Adrenal gland (tissue), 5 donors: Measurements from ENCODE around the gene ATXN7.

Experiments
- CTCF ChIP-seq, 6 experiments: fragments of 450-650 bp in 4 of 6; fragments of 200-600 bp in 2 of 6; sonication (generic) in 1 of 6; IDR thresholded peaks; 1 replicate in 5 of 6; 2 replicates in 1 of 6; pipeline versions ENCODE4 v1.5.1 to v1.8.0; 2016 to 2021; ENCODE audit warnings: antibody characterized with exemption in 6 of 6, mild to moderate bottlenecking in 2 of 6, moderate library complexity in 1 of 6
- POLR2A ChIP-seq, 2 donors: fragments of 450-650 bp; IDR thresholded peaks; one replicate each; pipeline ENCODE4 v1.6.1; 2017; ENCODE audit warnings: antibody characterized with exemption in 2 of 2, mild to moderate bottlenecking in 2 of 2, moderate library complexity in 1 of 2
- donor health status: DM: no; HTN: no; CAD: no.

GRCh38 chr3:63974451-63974850 lies 110.8 kb downstream of the ATXN7 start:
- TF ChIP-seq CTCF (IDR thresholded peaks at IDR 0.05) (no peak), POLR2A (IDR thresholded peaks at IDR 0.05) (no peak)
